Psoas muscle (tissue), 8 donors: Measurements from ENCODE around the gene HDHD3. TPM values are rescaled to one million over a fixed set of nuclear protein-coding genes. Genes with fewer than 3 reads are reported as not detected.

Experiments
- ATAC-seq, 4 donors: fragments of 200-7000 bp; cut with Tn5 transposase; one replicate each; pipeline ENCODE4 v1.9.1; 2020; ENCODE audit warnings: moderate library complexity in 3 of 4, mild to moderate bottlenecking in 2 of 4
- DNase-seq, 2 donors: peaks; one replicate each; pipeline ENCODE4 v3.0.0-alpha.2; 2020
- H3K27ac ChIP-seq: fragments of 200-600 bp; one replicate; pipeline ENCODE4 v1.8.0; 2022
- H3K27me3 ChIP-seq, 3 donors: fragments of 200-600 bp in 1 of 3; one replicate each; pipeline versions ENCODE4 v1.6.1 to v1.8.0; 2013 to 2022; ENCODE audit warnings: low read length in 2 of 3, mild to moderate bottlenecking in 2 of 3, moderate library complexity in 1 of 3; ENCODE audit not compliant: insufficient read depth in 3 of 3
- H3K36me3 ChIP-seq, 2 donors: fragments of 200-600 bp in 1 of 2; one replicate each; pipeline versions ENCODE4 v1.6.1 to v1.8.0; 2013 to 2022; ENCODE audit warnings: low read depth in 1 of 2, mild to moderate bottlenecking in 1 of 2, moderate library complexity in 1 of 2; ENCODE audit not compliant: insufficient read depth in 1 of 2
- H3K4me1 ChIP-seq: fragments of 200-600 bp; one replicate; pipeline ENCODE4 v1.8.0; 2022
- H3K4me3 ChIP-seq: fragments of 200-600 bp; one replicate; pipeline ENCODE4 v1.8.0; 2022; ENCODE audit warnings: mild to moderate bottlenecking
- H3K9me3 ChIP-seq: fragments of 200-600 bp; one replicate; pipeline ENCODE4 v1.8.0; 2022
- WGBS, 3 donors: extraction: QIAGEN DNeasy Blood & Tissue Kit; methylation state at CpG; one replicate each; pipeline versions ENCODE4 v1.1.6 to v1.1.7; 2013; 5-methylcytosine and 5-hydroxymethylcytosine counted together
- intact Hi-C, 2 donors: fragments of 100-400 bp; cut with DNase I; formaldehyde crosslinking; loops; one replicate each; pipeline versions ENCODE4 v1.11.0 to v1.14.2; 2022
- polyA plus RNA-seq, 3 donors: library from polyadenylated mRNA; stranded (reverse); fragments of 200-250 nt; gene quantifications; one replicate each; pipeline ENCODE4 v1.2.3, GENCODE V29; 2013
- total RNA-seq, 4 donors: library from RNA; stranded (reverse); fragmentation: NEBNext Ultra II Directional in 2 of 4; extraction: Animal tissue kit (Norgen Biotek cat#: 25700) in 2 of 4; gene quantifications; one replicate each; pipeline versions ENCODE4 v1.2.1 to v1.2.4, GENCODE V29; 2021 to 2023
- TF ChIP-seq, protein P1 (sequence below): fragments of 200-600 bp; IDR thresholded peaks from one replicate; pipeline ENCODE4 v1.8.0; 2022; ENCODE audit warnings: antibody characterized with exemption
- donor health status: healthy with polysubstance abuse.
- donor health status: DM: no; HTN: no; CAD: no; lungs with moderate emphysema.
- donor health status: Bipolar disorder and iron deficiency.
- donor health status: healthy.
- donor health status: DM: yes; HTN: yes; CAD: no.
- donor health status: DM: no; HTN: no; CAD: no.
- donor health status: DM: no; HTN: no; CAD: no.
- donor health status: DM: yes; HTN: yes; CAD: no.

The HDHD3 gene
- total and polyA plus RNA-seq, 7 donors: 7.0 to 14.9 (median 9.8) TPM

DNA sequence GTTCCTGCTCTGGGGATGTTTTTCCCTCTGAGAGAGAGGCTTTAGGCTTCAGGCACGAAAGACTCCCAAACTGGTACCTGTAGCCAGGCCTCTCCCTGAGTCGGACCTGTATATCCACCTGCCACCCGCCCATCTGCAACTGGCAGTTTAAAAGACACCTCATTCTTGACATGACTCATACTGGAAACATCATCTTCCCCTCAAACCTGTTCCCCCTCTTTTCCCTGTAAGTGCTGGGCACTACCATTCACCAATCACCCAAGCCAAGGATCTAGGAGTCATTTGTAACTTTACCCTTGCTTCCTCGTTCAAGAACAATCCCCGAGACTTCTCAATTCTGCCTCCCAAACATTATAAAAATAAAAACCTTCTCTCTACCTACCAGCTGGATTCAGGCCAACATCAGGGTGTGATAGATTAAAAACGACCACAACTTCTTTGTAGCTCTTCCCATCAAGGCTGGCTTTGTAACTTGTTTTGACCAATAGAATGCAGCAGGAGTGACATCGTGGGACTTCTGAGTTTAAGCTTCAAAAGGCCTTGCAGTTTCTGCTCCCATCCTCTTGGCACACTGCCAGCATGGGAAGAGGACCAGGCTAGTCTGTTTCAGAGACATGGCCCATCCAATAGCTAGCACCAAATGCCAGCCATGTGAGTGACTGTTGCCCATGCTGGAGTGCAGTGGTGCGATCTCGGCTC lies 34.9 kb downstream of the HDHD3 start:
- Histone ChIP-seq H3K4me3 (no peak overlapping the region), H3K4me1 (peaks cover 3% of the 10 kb centered on the region), H3K9me3 (no peaks in the 10 kb centered on the region), H3K27me3 (no peaks in the 10 kb centered on the region), H3K27ac (no peak overlapping the region), H3K36me3 (no peaks in the 10 kb centered on the region)
- intact Hi-C loops: loop anchor here (5.0 kb wide), 3 partner anchors 60 to 70 kb away; partner anchors contain the start of genes ALAD (in 1 of the 2), CDC26 (in 1 of the 2) and PRPF4 (in 1 of the 2)
- no peak for DNase-seq
- TF ChIP-seq, protein P1, sequence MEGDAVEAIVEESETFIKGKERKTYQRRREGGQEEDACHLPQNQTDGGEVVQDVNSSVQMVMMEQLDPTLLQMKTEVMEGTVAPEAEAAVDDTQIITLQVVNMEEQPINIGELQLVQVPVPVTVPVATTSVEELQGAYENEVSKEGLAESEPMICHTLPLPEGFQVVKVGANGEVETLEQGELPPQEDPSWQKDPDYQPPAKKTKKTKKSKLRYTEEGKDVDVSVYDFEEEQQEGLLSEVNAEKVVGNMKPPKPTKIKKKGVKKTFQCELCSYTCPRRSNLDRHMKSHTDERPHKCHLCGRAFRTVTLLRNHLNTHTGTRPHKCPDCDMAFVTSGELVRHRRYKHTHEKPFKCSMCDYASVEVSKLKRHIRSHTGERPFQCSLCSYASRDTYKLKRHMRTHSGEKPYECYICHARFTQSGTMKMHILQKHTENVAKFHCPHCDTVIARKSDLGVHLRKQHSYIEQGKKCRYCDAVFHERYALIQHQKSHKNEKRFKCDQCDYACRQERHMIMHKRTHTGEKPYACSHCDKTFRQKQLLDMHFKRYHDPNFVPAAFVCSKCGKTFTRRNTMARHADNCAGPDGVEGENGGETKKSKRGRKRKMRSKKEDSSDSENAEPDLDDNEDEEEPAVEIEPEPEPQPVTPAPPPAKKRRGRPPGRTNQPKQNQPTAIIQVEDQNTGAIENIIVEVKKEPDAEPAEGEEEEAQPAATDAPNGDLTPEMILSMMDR: no peak
- ATAC-seq: no peak
- 68 to 74% (median 72%) methylated on average over 9 of the region's 9 CpGs for WGBS, 3 donors

- Histone ChIP-seq H3K4me1 (peaks cover 3% of the 10 kb centered on the region), H3K27me3 (no peaks in the 10 kb centered on the region), H3K27ac (peak within 1 kb of the TSS; percentile 61), H3K9me3 (no peaks in the 10 kb centered on the region), H3K4me3 (peak within 1 kb of the TSS; percentile 91), H3K36me3 (no peaks in the 10 kb centered on the region)
- intact Hi-C loops: loop anchor here (5.0 kb wide), 3 partner anchors 62 to 68 kb away; partner anchors contain the start of genes ALAD (in 1 of the 2), CDC26 (in 1 of the 2) and PRPF4 (in 1 of the 2)
- ATAC-seq (peak; percentile 97 to 99 (median 98)), DNase-seq (peak; percentile 85 to 91)
- TF ChIP-seq, protein P1: no peak
- WGBS, 3 donors: 0 to 1% (median 1%) methylated on average over 35 to 46 of the region's 46 CpGs
These were observed 36.6 kb downstream of the HDHD3 start, which contains the start of gene WDR31 for GRCh38 chr9:113340011-113340699. Gene WDR31 (minus strand): TSS chr9:113340275. CDS start chr9:113332022, 8,253 bp downstream.

GRCh38 chr9:113337714-113338113 lies 39.1 kb downstream of the HDHD3 start:
- no peak overlapping the region for H3K4me3 ChIP-seq
- TF ChIP-seq, protein P1: no peak
- ATAC-seq (no peak), DNase-seq (no peak)
- 89 to 100% (median 92%) methylated on average over 2 of the region's 2 CpGs for WGBS, 3 donors
- H3K36me3 ChIP-seq: no peaks in the 10 kb centered on the region
- intact Hi-C loops: no loop called here
- H3K27me3 ChIP-seq: no peaks in the 10 kb centered on the region
- no peaks in the 10 kb centered on the region for H3K9me3 ChIP-seq
- H3K27ac ChIP-seq: no peak overlapping the region
- H3K4me1 ChIP-seq: no peaks in the 10 kb centered on the region

GRCh38 chr9:113331780-113332179 lies 45.0 kb downstream of the HDHD3 start:
- Histone ChIP-seq H3K9me3 (no peaks in the 10 kb centered on the region), H3K36me3 (no peaks in the 10 kb centered on the region), H3K27me3 (no peaks in the 10 kb centered on the region), H3K27ac (no peak overlapping the region), H3K4me3 (no peak overlapping the region), H3K4me1 (no peaks in the 10 kb centered on the region)
- intact Hi-C loops: no loop called here
- 61 to 67% (median 62%) methylated on average over 4 of the region's 4 CpGs for WGBS, 3 donors
- TF ChIP-seq, protein P1: no peak
- no peak for ATAC-seq
- no peak for DNase-seq
